ENCODE data around the gene ZNF415. TPM values are rescaled to one million over a fixed set of nuclear protein-coding genes. Genes with fewer than 3 reads are reported as not detected.

Gene ZNF415
- total RNA-seq = 0.70 and 0.73 TPM in 2 replicates

GRCh38 chr19:53132141-53132991, at the start of gene ZNF415:
Gene ZNF415, minus strand, starts transcription at chr19:53132910. Its CDS starts 10,234 bp downstream, at chr19:53122676.
- intact Hi-C loops (cut with micrococcal nuclease) = no loop called here

GRCh38 chr19:53182202-53182601, 49.5 kb upstream of the ZNF415 start:
- intact Hi-C loops (cut with micrococcal nuclease) = no loop called here

- intact Hi-C loops (cut with micrococcal nuclease) = no loop called here
Observed at GRCh38 chr19:53177986-53178385, 45.3 kb upstream of the ZNF415 start.

GRCh38 chr19:53172889-53173288, 40.2 kb upstream of the ZNF415 start:
- intact Hi-C loops (cut with micrococcal nuclease) = no loop called here

GRCh38 chr19:53165691-53166091, 33.0 kb upstream of the ZNF415 start:
- intact Hi-C loops (cut with micrococcal nuclease) = no loop called here

GRCh38 chr19:53161123-53161522, 28.4 kb upstream of the ZNF415 start:
- intact Hi-C loops (cut with micrococcal nuclease) = no loop called here

- intact Hi-C loops (cut with micrococcal nuclease) = no loop called here
Observed at GRCh38 chr19:53160350-53160749, 27.6 kb upstream of the ZNF415 start.

GRCh38 chr19:53158119-53158656, 25.5 kb upstream of the ZNF415 start:
- intact Hi-C loops (cut with micrococcal nuclease) = loop anchor here (1.0 to 5.0 kb wide), 3 partner anchors 39 to 363 kb away; partner anchors contain the start of gene ZNF160

GRCh38 chr19:53157626-53158025, 24.9 kb upstream of the ZNF415 start:
- intact Hi-C loops (cut with micrococcal nuclease) = loop anchor here (1.0 to 5.0 kb wide), 3 partner anchors 40 to 363 kb away; partner anchors contain the start of gene ZNF160

- intact Hi-C loops (cut with micrococcal nuclease) = loop anchor here (5.0 kb wide), 1 partner anchor 40 kb away; no protein-coding TSS in a partner anchor
Observed at GRCh38 chr19:53156850-53157249, 24.1 kb upstream of the ZNF415 start.

GRCh38 chr19:53147645-53148044, 14.9 kb upstream of the ZNF415 start:
- intact Hi-C loops (cut with micrococcal nuclease) = no loop called here

- intact Hi-C loops (cut with micrococcal nuclease) = no loop called here
Observed at GRCh38 chr19:53140351-53140750, 7.6 kb upstream of the ZNF415 start.

GRCh38 chr19:53136432-53136831, 3.7 kb upstream of the ZNF415 start:
- intact Hi-C loops (cut with micrococcal nuclease) = no loop called here

GRCh38 chr19:53131727-53132126, 983 bp downstream of the ZNF415 start:
- intact Hi-C loops (cut with micrococcal nuclease) = no loop called here

- intact Hi-C loops (cut with micrococcal nuclease) = no loop called here
Observed at GRCh38 chr19:53131085-53131590, 1.6 kb downstream of the ZNF415 start.

- intact Hi-C loops (cut with micrococcal nuclease) = no loop called here
Observed at GRCh38 chr19:53130506-53130905, 2.2 kb downstream of the ZNF415 start.

- intact Hi-C loops (cut with micrococcal nuclease) = loop anchor here (2.0 kb wide), 1 partner anchor 28 kb away; no protein-coding TSS in a partner anchor
Observed at GRCh38 chr19:53126733-53127526, 5.8 kb downstream of the ZNF415 start.

GRCh38 chr19:53123400-53123799, 9.3 kb downstream of the ZNF415 start:
- intact Hi-C loops (cut with micrococcal nuclease) = no loop called here

GRCh38 chr19:53112286-53112685, 20.4 kb downstream of the ZNF415 start:
- intact Hi-C loops (cut with micrococcal nuclease) = no loop called here

- intact Hi-C loops (cut with micrococcal nuclease) = loop anchor here (10.0 kb wide), 1 partner anchor 255 kb away; the partner anchor contains the start of gene ZNF525
Observed at GRCh38 chr19:53109527-53109926, 23.2 kb downstream of the ZNF415 start.
